Measurements from ENCODE around the gene ERVFRD-1.

Gene ERVFRD-1

GRCh38 chr6:11110921-11111768 lies at the start of gene ERVFRD-1:
ERVFRD-1 (minus strand) TSS chr6:11111725; CDS start chr6:11105310, 6,415 bp downstream.
- Mint-ChIP-seq H3K4me3 (no peak within 1 kb of the TSS), H3K27ac (no peak within 1 kb of the TSS), H3K9me3 (no peaks in the 10 kb centered on the region), H3K36me3 (ENCODE audit: low read depth) (peaks cover 24% of the 10 kb centered on the region), H3K4me1 (no peaks in the 10 kb centered on the region), H3K27me3 (ENCODE audit: low read depth) (no peaks in the 10 kb centered on the region)
- TF ChIP-seq CTCF (IDR thresholded peaks at IDR 0.05; ENCODE audit: unreplicated experiment in 3 of 3): no peak

- no peaks in the 10 kb centered on the region for H3K36me3 Mint-ChIP-seq (ENCODE audit: low read depth)
- H3K27me3 Mint-ChIP-seq (ENCODE audit: low read depth): no peaks in the 10 kb centered on the region
- H3K4me3 Mint-ChIP-seq: no peak overlapping the region
- no peaks in the 10 kb centered on the region for H3K4me1 Mint-ChIP-seq
- H3K9me3 Mint-ChIP-seq: no peaks in the 10 kb centered on the region
- H3K27ac Mint-ChIP-seq: no peak overlapping the region
- TF ChIP-seq CTCF (IDR thresholded peaks at IDR 0.05; ENCODE audit: unreplicated experiment in 3 of 3): no peak
These were observed 48.7 kb upstream of the ERVFRD-1 start for GRCh38 chr6:11160199-11160598.

GRCh38 chr6:11155589-11155988 lies 44.1 kb upstream of the ERVFRD-1 start:
- no peaks in the 10 kb centered on the region for H3K9me3 Mint-ChIP-seq
- no peak overlapping the region for H3K27ac Mint-ChIP-seq
- TF ChIP-seq CTCF (IDR thresholded peaks at IDR 0.05; ENCODE audit: unreplicated experiment in 3 of 3): no peak
- peaks cover 4% of the 10 kb centered on the region for H3K27me3 Mint-ChIP-seq (ENCODE audit: low read depth)
- no peaks in the 10 kb centered on the region for H3K4me1 Mint-ChIP-seq
- H3K36me3 Mint-ChIP-seq (ENCODE audit: low read depth): no peaks in the 10 kb centered on the region
- H3K4me3 Mint-ChIP-seq: no peak overlapping the region

GRCh38 chr6:11153447-11153846 lies 41.9 kb upstream of the ERVFRD-1 start:
- peaks cover 4% of the 10 kb centered on the region for H3K27me3 Mint-ChIP-seq (ENCODE audit: low read depth)
- TF ChIP-seq CTCF (IDR thresholded peaks at IDR 0.05; ENCODE audit: unreplicated experiment in 3 of 3): no peak

GRCh38 chr6:11152581-11152980 lies 41.1 kb upstream of the ERVFRD-1 start:
- no peak for TF ChIP-seq CTCF (IDR thresholded peaks at IDR 0.05; ENCODE audit: unreplicated experiment in 3 of 3)
- Mint-ChIP-seq H3K27me3 (ENCODE audit: low read depth) (peaks cover 4% of the 10 kb centered on the region), H3K4me1 (no peaks in the 10 kb centered on the region), H3K9me3 (peaks cover 2% of the 10 kb centered on the region), H3K27ac (no peak overlapping the region), H3K36me3 (ENCODE audit: low read depth) (no peaks in the 10 kb centered on the region), H3K4me3 (no peak overlapping the region)

More at GRCh38 chr6:11153447-11153846, 41.9 kb upstream of the ERVFRD-1 start:
- Mint-ChIP-seq H3K9me3 (peaks cover 2% of the 10 kb centered on the region), H3K27ac (no peak overlapping the region), H3K4me3 (peak overlapping the region in 1 of 3 experiments; percentile 60), H3K36me3 (ENCODE audit: low read depth) (no peaks in the 10 kb centered on the region), H3K4me1 (no peaks in the 10 kb centered on the region)

GRCh38 chr6:11151488-11151887 lies 40.0 kb upstream of the ERVFRD-1 start:
- Mint-ChIP-seq H3K27ac (no peak overlapping the region), H3K27me3 (ENCODE audit: low read depth) (peaks cover 4% of the 10 kb centered on the region), H3K4me3 (no peak overlapping the region), H3K36me3 (ENCODE audit: low read depth) (no peaks in the 10 kb centered on the region), H3K9me3 (peaks cover 2% of the 10 kb centered on the region), H3K4me1 (no peaks in the 10 kb centered on the region)
- no peak for TF ChIP-seq CTCF (IDR thresholded peaks at IDR 0.05; ENCODE audit: unreplicated experiment in 3 of 3)
